Inferior parietal cortex (tissue), 1 donor: ENCODE results near the gene MSMP.
A peak's percentile ranks its signal among the peaks of the same experiment; 100 is the strongest.

Source experiments
- DNase-seq: peaks from one replicate; pipeline ENCODE4 v3.0.0-alpha.2; 2016; ENCODE audit errors: extremely low spot score

MSMP gene

DNA sequence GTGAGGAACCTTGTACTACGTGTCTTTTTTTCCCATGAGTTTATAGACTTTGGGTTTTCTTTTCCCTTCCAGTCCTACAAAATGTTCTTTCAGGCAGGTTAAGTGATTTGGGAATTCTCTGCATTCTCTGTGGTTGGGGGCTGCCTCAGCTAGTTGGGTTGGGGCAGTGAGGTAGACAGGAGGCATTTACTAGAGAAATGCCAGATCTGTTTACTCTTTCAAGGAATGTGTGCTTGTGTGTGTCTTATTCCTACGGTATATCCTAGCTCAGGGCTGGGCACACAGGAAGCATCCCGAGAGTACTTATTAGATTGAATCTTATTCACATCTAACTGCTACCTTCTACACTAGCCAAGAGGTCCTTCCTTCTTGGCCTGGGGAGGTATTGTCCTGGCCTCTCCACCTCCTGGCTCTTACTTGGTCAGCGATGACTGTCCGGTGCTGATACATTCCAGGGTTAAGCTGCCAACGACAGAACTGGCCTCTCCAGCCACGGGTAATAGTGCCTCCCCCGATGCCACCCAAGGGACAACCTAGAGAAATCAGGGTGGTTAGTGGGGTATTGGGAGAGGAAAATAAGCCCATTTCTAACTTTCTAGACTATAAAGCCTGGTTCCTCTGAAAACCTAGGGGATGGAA lies 10.1 kb downstream of the MSMP start:
- DNase-seq = no peak

DNA sequence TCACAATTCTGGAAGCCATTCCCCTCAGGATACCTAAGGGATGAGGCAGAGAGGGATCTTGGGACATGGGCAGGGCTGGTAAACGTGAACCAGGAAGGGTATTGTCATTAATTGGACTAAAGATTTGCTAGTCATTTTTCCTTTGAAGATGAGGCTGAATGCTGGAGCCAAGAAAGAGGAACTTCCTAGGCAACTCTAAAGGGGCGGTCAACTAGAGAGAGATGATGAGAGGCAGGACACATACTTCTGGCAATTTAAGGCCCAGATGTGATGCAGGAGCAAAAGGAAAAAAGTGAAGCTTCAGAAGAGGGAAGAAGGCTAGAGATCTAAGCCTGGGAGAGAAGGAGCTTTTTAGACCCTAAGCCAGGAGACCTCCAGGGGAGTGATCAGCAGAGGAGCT lies 10.6 kb downstream of the MSMP start:
- DNase-seq = no peak

DNA sequence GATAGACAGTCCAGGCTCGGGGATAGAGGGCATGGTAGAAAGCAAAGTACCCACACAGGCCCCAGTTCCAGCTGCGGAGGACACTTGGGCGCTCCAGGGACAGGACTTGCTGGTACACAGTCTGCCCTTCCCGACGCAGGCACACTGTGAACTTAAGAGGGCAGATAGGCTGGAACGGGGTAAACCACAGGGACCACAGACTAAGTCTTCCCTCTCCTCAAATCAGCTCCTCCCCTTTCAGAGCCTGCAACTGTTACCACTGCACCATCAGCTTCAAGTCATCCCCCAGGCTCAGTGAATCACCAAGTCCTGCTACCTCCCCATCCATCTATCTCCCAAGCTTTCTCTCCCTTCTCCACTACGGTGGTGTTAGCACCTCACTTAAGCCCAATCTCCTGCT lies 12.3 kb downstream of the MSMP start:
- DNase-seq = no peak

DNA sequence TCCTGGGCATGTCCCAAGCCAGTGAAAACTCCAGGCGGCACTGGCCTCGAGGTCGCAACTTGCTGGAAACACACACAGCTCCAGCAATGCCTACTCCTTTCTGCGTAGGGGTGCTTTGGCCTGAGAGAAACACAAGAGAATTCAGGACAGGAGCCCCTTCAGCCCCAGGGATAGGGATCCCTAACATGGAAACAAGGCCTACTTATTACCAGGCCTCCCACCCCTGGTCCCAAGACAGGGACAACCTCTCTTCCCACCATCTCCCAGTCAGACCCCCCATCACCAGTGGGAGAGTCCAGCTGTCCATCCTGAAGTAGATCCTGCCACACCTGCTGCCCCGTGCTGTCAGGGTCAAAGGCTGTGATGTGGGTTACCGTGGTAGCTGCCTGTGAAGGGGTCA lies 13.8 kb downstream of the MSMP start:
- no peak for DNase-seq

DNA sequence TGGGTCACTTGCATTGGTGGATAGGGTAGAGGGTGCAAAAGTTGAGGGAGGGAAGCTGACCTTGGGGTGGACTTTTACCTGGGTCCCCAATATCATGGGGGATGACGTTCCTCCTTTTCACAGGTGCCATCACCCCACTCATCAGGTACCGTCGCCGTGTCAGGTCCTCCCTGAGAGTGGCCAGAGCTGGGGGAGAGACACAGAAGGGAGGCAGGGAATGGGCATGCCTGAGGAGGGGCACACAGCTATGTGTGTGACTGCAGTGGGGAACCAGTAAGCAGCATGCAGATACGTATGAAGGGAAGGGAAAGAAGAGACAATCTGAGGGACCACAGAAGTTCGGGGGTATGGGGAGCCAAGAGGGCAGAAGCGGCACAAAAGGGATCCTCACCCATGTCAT lies 15.2 kb downstream of the MSMP start:
- no peak for DNase-seq

DNA sequence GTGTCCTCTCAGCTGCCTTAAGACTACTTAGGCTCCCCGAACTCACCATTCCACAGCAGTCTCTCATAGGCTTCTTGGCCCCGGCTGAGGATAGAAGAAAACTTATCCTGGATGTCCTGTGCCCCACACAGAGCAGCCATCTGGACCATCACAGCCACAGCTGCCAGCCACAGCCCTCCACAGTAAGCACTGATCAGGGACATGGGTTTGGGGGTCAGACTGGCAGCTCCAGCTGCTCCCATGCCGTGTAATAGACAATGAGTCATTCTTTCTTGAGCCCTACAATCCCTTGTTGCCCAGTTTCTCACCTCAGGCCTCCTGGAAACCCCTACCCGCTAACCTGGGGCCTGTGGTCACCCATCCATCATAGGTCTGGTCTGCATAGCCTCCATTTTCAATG lies 15.9 kb downstream of the MSMP start:
- no peak for DNase-seq

- DNase-seq = no peak
These were observed 16.9 kb downstream of the MSMP start for GRCh38 chr9:35737143-35737542.

DNA sequence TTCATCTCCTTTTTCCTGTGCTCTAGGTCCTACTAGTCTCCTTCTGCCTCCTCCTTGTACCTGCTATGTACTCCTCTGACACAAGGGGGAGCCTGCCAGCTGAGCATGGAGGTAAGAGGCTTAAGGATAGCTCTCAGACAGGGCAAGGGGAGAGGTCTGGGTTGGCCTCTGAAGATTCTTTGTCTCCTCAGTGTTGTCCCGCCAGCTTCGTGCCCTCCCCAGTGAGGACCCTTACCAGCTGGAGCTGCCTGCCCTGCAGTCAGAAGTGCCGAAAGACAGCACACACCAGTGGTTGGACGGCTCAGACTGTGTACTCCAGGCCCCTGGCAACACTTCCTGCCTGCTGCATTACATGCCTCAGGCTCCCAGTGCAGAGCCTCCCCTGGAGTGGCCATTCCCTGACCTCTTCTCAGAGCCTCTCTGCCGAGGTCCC lies 17.9 kb downstream of the MSMP start:
- peak; percentile 64 for DNase-seq

- DNase-seq = no peak
These were observed 20.0 kb downstream of the MSMP start for GRCh38 chr9:35734096-35734495.

GRCh38 chr9:35732800-35733541 lies 21.1 kb downstream of the MSMP start:
- DNase-seq = no peak

DNA sequence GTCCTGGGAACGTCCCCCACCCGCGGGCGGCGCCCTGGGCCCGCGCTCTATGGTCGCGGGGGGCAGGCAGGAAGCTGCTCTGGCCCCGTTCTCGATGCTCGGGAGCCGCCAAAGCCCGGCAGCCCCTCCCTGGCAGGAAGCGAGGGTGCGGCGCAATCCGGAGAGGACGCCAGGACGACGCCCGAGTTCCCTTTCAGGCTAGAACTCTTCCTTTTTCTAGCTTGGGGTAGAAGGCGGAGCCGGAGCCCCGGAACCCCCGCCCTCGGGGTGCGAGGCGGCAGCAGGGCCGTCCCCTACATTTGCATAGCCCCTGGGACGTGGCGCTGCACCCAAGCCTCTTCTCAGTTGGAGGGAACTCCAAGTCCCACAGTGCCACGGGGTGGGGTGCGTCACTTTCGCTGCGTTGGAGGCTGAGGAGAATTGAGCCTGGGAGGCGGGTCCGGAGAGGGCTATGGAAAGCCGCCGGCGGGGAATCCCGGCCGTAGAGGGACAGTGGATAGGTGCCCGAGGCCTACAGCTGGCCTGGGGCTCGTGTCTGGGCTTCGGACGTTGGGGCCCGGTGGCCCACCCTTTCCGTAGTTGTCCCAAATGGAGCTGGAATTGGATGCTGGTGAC lies 21.8 kb downstream of the MSMP start, which contains the start of the genes CREB3 and TLN1:
Gene CREB3, plus strand, starts transcription at position 482 of the 615 bp plus-strand sequence. Its CDS starts 107 bp downstream, at position 589.
Gene TLN1, minus strand, starts transcription at position 11 of the 615 bp plus-strand sequence. CDS start 6,501 bp downstream, outside the sequence.
- peak; percentile 95 for DNase-seq

DNA sequence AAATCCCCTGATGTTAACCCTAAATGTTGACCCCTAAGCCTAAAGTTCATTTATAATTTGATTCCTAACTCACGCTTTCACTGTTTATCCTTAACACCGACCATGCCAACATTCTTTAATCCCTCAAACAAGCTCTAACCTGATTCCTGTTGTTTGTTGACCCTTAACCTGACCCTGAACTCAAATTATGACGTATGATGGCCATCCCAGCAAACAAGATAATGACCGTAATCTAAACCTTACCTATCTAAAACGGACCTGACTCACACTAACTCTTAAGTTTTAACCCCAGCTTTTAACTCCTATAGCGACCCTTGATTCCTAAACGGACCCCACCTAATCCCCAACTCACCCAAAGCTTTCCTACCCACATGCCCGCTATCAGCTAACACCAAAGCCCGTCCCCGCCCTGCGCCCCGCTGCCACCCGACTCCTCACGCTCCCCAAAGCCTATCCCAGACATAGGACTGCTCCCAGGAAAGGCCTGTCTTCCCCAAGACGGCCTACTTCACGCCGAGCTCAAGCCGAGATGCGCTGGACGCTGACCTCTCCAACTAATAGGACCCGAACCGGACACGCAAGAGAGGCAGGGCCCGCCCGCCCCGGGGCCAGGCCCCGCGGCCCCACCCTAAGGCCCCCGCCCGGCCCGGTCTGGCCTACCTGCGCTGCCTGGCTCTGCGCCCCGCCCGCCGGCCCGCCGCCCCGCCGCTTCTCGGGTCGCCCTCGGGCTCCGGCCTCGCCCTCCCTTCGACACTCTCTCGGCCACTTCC lies 22.5 kb downstream of the MSMP start:
- no peak for DNase-seq

GRCh38 chr9:35730486-35730854 lies 23.6 kb downstream of the MSMP start:
- DNase-seq = no peak

- no peak for DNase-seq
These were observed 24.2 kb downstream of the MSMP start for GRCh38 chr9:35729700-35730485.

GRCh38 chr9:35729101-35729500 lies 25.0 kb downstream of the MSMP start:
- DNase-seq = no peak

DNA sequence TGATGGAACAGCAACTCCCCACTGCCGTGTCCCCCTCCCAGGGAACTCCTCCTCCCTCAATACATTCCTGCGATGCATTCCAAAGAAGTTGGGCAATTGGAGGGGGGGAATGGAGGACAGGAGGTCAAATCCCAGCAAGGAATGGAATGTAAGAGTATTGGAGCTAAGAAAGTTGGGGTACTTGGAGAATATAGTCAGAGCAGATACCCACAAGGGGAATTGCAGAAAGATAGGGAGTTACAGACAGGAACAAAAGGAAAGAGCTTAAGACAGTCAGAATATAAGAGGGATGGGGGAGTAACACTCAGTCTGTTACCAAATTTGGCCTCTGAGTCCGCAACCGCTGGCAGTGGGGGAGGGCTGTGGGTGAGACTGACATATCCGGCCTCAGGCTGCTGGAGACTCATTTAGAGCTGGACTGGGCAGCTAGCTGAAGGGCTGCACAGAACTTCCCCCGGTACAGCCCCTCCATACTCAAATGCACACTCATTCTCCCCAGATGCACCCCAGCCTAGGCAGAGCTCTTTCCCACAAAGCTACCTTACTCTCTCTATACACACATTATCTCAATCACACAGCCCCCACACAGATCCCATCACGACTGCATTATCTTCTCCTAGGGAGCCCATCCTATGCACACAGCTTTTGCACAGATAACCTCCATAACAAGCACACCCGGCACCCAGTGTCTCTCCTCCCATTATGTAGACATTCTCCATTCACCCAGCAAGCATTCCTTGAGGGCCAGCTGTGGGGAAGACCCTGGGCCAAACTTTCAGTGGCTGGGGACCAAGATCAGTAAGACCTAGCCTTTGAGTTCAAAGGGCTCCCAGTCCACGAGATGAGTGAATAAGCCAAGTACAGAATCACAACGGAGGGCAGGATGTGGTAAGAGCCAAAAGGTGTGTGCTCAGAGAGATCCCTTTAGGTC lies 25.8 kb downstream of the MSMP start:
- no peak for DNase-seq

DNA sequence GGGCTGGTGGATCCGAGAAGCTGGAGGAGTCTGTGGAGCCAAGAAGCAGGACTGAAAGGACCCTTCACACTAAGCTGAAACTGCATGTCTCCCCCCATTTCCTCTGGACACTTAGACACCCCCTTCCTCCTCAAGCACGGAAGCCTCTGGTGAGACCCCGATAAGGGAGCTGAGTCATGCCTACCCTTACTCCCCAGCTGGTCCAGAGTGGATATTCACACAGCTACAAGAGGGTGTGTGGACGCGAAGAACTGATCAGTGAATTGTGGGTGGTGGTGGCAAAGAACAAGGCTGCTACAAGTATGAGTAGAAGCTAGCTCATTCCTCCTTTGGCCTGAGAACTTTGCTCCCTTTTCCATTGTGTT lies 26.4 kb downstream of the MSMP start:
- no peak for DNase-seq

- DNase-seq = no peak
These were observed 27.1 kb downstream of the MSMP start for GRCh38 chr9:35726931-35727330.

GRCh38 chr9:35725362-35725761 lies 28.7 kb downstream of the MSMP start:
- DNase-seq = no peak

- no peak for DNase-seq
These were observed 30.2 kb downstream of the MSMP start for GRCh38 chr9:35723908-35724307.
